ENCODE results near the gene HENMT1.
"Not testable (repeated sequence)": the region's sequence is repeated elsewhere in the genome, so short reads cannot be mapped to it uniquely, and the experiment has no call there.

The HENMT1 gene

DNA sequence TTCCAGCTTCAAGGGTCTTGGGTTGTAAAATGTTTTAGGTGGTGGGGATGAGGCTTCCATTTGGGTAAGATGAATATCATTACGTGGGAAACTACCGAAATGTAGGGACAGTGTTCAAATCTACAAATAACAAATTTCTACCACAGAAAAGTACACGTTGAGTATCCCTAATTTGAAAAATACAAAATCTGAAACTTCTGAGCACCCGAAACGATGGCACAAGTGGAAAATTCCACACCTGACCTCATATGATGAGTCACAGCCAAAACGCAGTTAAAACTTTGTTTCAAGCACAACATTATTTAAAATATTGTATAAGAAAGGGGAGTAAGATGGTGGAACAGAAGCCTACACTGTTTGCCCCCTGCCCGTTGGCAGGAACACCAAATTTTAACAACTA, 8.8 kb upstream of the HENMT1 start:
- ATAC-seq = no peak
- TF ChIP-seq TOX (CRISPR knock-in tag; IDR thresholded peaks at IDR 0.05; ENCODE audit: borderline replicate concordance) = no peak
- TF ChIP-seq, protein P1, sequence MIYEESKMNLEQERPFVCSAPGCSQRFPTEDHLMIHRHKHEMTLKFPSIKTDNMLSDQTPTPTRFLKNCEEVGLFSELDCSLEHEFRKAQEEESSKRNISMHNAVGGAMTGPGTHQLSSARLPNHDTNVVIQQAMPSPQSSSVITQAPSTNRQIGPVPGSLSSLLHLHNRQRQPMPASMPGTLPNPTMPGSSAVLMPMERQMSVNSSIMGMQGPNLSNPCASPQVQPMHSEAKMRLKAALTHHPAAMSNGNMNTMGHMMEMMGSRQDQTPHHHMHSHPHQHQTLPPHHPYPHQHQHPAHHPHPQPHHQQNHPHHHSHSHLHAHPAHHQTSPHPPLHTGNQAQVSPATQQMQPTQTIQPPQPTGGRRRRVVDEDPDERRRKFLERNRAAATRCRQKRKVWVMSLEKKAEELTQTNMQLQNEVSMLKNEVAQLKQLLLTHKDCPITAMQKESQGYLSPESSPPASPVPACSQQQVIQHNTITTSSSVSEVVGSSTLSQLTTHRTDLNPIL (CRISPR knock-in tag; IDR thresholded peaks at IDR 0.05; ENCODE audit: low read depth) = no peak
- TF ChIP-seq ZNF565 (CRISPR knock-in tag; conservative IDR thresholded peaks at IDR 0.05; ENCODE audit: low read depth) = no peak
- no peak for TF ChIP-seq BACH2 (CRISPR knock-in tag; IDR thresholded peaks at IDR 0.05; ENCODE audit: borderline replicate concordance)

DNA sequence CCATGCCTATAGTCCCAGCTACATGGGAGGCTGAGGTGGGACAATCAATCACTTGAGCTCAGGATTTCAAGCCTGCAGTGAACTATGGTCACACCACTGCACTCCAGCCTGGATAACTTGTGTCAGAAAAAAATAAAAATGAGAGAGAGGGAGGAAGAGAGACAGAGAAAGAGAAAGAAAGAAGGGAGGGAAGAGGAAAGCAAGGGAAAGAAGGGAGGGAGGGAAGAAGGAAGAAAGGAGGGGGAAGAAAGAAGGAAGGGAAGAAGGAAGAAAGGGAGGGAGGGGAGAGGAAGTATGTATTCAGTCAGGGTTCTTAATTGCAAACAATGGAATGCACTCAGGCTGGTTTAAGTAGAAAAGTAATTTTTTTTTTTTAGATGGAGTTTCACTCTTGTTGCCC, 7.9 kb upstream of the HENMT1 start:
- TF ChIP-seq, protein P2, sequence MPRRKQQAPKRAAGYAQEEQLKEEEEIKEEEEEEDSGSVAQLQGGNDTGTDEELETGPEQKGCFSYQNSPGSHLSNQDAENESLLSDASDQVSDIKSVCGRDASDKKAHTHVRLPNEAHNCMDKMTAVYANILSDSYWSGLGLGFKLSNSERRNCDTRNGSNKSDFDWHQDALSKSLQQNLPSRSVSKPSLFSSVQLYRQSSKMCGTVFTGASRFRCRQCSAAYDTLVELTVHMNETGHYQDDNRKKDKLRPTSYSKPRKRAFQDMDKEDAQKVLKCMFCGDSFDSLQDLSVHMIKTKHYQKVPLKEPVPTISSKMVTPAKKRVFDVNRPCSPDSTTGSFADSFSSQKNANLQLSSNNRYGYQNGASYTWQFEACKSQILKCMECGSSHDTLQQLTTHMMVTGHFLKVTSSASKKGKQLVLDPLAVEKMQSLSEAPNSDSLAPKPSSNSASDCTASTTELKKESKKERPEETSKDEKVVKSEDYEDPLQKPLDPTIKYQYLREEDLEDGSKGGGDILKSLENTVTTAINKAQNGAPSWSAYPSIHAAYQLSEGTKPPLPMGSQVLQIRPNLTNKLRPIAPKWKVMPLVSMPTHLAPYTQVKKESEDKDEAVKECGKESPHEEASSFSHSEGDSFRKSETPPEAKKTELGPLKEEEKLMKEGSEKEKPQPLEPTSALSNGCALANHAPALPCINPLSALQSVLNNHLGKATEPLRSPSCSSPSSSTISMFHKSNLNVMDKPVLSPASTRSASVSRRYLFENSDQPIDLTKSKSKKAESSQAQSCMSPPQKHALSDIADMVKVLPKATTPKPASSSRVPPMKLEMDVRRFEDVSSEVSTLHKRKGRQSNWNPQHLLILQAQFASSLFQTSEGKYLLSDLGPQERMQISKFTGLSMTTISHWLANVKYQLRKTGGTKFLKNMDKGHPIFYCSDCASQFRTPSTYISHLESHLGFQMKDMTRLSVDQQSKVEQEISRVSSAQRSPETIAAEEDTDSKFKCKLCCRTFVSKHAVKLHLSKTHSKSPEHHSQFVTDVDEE (CRISPR knock-in tag; IDR thresholded peaks at IDR 0.05) = no peak
- TF ChIP-seq, protein P3, sequence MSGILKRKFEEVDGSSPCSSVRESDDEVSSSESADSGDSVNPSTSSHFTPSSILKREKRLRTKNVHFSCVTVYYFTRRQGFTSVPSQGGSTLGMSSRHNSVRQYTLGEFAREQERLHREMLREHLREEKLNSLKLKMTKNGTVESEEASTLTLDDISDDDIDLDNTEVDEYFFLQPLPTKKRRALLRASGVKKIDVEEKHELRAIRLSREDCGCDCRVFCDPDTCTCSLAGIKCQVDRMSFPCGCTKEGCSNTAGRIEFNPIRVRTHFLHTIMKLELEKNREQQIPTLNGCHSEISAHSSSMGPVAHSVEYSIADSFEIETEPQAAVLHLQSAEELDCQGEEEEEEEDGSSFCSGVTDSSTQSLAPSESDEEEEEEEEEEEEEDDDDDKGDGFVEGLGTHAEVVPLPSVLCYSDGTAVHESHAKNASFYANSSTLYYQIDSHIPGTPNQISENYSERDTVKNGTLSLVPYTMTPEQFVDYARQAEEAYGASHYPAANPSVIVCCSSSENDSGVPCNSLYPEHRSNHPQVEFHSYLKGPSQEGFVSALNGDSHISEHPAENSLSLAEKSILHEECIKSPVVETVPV (CRISPR knock-in tag; IDR thresholded peaks at IDR 0.05) = no peak
- TF ChIP-seq ESRRG (CRISPR knock-in tag; IDR thresholded peaks at IDR 0.05) = no peak
- TF ChIP-seq SNAI2 (CRISPR knock-in tag; IDR thresholded peaks at IDR 0.05) = no peak
- TF ChIP-seq ZFP30 (CRISPR knock-in tag; IDR thresholded peaks at IDR 0.05) = no peak
- TF ChIP-seq GLIS3 (CRISPR knock-in tag; IDR thresholded peaks at IDR 0.05) = no peak
- TF ChIP-seq ZNF565 (CRISPR knock-in tag; conservative IDR thresholded peaks at IDR 0.05; ENCODE audit: low read depth) = no peak
- no peak for TF ChIP-seq ZNF8 (CRISPR knock-in tag; IDR thresholded peaks at IDR 0.05)
- TF ChIP-seq, protein P4, sequence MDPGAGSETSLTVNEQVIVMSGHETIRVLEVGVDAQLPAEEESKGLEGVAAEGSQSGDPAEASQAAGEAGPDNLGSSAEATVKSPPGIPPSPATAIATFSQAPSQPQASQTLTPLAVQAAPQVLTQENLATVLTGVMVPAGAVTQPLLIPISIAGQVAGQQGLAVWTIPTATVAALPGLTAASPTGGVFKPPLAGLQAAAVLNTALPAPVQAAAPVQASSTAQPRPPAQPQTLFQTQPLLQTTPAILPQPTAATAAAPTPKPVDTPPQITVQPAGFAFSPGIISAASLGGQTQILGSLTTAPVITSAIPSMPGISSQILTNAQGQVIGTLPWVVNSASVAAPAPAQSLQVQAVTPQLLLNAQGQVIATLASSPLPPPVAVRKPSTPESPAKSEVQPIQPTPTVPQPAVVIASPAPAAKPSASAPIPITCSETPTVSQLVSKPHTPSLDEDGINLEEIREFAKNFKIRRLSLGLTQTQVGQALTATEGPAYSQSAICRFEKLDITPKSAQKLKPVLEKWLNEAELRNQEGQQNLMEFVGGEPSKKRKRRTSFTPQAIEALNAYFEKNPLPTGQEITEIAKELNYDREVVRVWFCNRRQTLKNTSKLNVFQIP (CRISPR knock-in tag; IDR thresholded peaks at IDR 0.05; ENCODE audit: borderline replicate concordance, low read depth) = no peak
- TF ChIP-seq, protein P5, sequence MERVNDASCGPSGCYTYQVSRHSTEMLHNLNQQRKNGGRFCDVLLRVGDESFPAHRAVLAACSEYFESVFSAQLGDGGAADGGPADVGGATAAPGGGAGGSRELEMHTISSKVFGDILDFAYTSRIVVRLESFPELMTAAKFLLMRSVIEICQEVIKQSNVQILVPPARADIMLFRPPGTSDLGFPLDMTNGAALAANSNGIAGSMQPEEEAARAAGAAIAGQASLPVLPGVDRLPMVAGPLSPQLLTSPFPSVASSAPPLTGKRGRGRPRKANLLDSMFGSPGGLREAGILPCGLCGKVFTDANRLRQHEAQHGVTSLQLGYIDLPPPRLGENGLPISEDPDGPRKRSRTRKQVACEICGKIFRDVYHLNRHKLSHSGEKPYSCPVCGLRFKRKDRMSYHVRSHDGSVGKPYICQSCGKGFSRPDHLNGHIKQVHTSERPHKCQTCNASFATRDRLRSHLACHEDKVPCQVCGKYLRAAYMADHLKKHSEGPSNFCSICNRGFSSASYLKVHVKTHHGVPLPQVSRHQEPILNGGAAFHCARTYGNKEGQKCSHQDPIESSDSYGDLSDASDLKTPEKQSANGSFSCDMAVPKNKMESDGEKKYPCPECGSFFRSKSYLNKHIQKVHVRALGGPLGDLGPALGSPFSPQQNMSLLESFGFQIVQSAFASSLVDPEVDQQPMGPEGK (CRISPR knock-in tag; IDR thresholded peaks at IDR 0.05; ENCODE audit: borderline replicate concordance) = no peak
- TF ChIP-seq TCF4 (CRISPR knock-in tag; IDR thresholded peaks at IDR 0.05; ENCODE audit: borderline replicate concordance) = no peak
- TF ChIP-seq, protein P1 (CRISPR knock-in tag; IDR thresholded peaks at IDR 0.05; ENCODE audit: low read depth) = no peak
- TF ChIP-seq ARNTL (CRISPR knock-in tag; IDR thresholded peaks at IDR 0.05; ENCODE audit: borderline replicate concordance, low read depth) = no peak
- no peak for TF ChIP-seq OSR1 (CRISPR knock-in tag; IDR thresholded peaks at IDR 0.05)
- no peak for ATAC-seq

DNA sequence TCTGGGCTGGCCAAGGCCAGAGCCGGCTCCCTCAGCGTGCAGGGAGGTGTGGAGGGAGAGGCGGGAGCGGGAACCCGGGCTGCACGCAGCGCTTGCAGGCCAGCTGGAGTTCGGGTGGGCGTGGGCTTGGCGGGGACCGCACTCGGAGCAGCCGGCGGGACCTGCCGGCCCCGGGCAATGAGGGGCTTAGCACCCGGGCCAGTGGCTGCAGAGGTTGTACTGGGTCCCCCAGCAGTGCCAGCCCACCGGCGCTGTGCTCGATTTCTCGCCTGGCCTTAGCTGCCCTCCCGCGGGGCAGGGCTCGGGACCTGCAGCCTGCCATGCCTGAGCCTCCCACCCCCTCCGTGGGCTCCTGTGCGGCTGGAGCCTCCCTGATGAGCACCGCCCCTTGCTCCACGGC, 6.5 kb upstream of the HENMT1 start:
- ATAC-seq = not testable (repeated sequence)

DNA sequence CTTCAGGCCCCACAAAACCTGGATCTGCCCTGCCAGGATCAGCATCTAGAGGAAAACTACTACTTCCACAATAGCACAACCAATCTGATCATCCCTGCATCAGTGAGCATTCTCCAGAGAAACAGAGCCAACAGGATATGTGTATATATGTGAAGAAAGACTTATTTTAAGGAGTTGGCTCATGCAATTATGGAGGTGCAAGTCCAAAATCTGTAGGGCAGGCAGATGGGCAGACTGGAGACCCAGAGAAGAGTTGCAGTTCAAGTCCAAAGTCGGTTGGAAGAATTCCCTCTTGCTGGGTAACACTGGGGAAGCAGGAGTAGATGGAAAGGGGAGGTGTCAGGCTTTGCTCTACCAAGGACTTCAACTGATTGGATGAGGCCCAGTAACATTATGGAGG, 4.9 kb upstream of the HENMT1 start:
- no peak for ATAC-seq
- TF ChIP-seq SNAI2 (CRISPR knock-in tag; IDR thresholded peaks at IDR 0.05) (no peak), ZNF8 (CRISPR knock-in tag; IDR thresholded peaks at IDR 0.05) (no peak), CSDC2 (CRISPR knock-in tag; IDR thresholded peaks at IDR 0.05) (no peak), OSR1 (CRISPR knock-in tag; IDR thresholded peaks at IDR 0.05) (no peak), ZC3H10 (CRISPR knock-in tag; IDR thresholded peaks at IDR 0.05) (no peak), PPARA (CRISPR knock-in tag; IDR thresholded peaks at IDR 0.05; ENCODE audit: borderline replicate concordance) (no peak), TCF4 (CRISPR knock-in tag; IDR thresholded peaks at IDR 0.05; ENCODE audit: borderline replicate concordance) (no peak), ISL1 (CRISPR knock-in tag; IDR thresholded peaks at IDR 0.05) (no peak)
- TF ChIP-seq, protein P5 (CRISPR knock-in tag; IDR thresholded peaks at IDR 0.05; ENCODE audit: borderline replicate concordance) = no peak
- TF ChIP-seq, protein P4 (CRISPR knock-in tag; IDR thresholded peaks at IDR 0.05; ENCODE audit: borderline replicate concordance, low read depth) = no peak
- TF ChIP-seq, protein P1 (CRISPR knock-in tag; IDR thresholded peaks at IDR 0.05; ENCODE audit: low read depth) = no peak
